ENCODE measurements around the gene CHRNB2. TPM values are rescaled to one million over a fixed set of nuclear protein-coding genes. Genes with fewer than 3 reads are reported as not detected.

Gene CHRNB2
- total RNA-seq, 1 donor from 2014 or later: 2.7 TPM

GRCh38 chr1:154549202-154549770, 18.3 kb upstream of the CHRNB2 start:
- H3K27me3 Mint-ChIP-seq: peaks cover 7% of the 10 kb centered on the region
- no peak for TF ChIP-seq CTCF (IDR thresholded peaks at IDR 0.05; ENCODE audit: unreplicated experiment)
- no peaks in the 10 kb centered on the region for H3K9me3 Mint-ChIP-seq (ENCODE audit: low read depth)
- peak overlapping the region; percentile 70 for H3K27ac Mint-ChIP-seq
- H3K4me3 Mint-ChIP-seq (ENCODE audit: low read depth): no peak overlapping the region
- peaks cover 26% of the 10 kb centered on the region for H3K36me3 Mint-ChIP-seq (ENCODE audit: insufficient read depth)
- DNase-seq (ENCODE audit: low spot score, unreplicated experiment): no peak
- H3K4me1 Mint-ChIP-seq (ENCODE audit: low read depth): peaks cover 30% of the 10 kb centered on the region

- H3K27ac Mint-ChIP-seq: no peak overlapping the region
- peaks cover 30% of the 10 kb centered on the region for H3K36me3 Mint-ChIP-seq (ENCODE audit: insufficient read depth)
- H3K9me3 Mint-ChIP-seq (ENCODE audit: low read depth): no peaks in the 10 kb centered on the region
- DNase-seq (ENCODE audit: low spot score, unreplicated experiment): no peak
- H3K4me3 Mint-ChIP-seq (ENCODE audit: low read depth): no peak overlapping the region
- H3K27me3 Mint-ChIP-seq: no peaks in the 10 kb centered on the region
- no peak for TF ChIP-seq CTCF (IDR thresholded peaks at IDR 0.05; ENCODE audit: unreplicated experiment)
- H3K4me1 Mint-ChIP-seq (ENCODE audit: low read depth): peaks cover 30% of the 10 kb centered on the region
These were observed 17.5 kb upstream of the CHRNB2 start for GRCh38 chr1:154550070-154550469.

- Mint-ChIP-seq H3K27me3 (no peaks in the 10 kb centered on the region), H3K9me3 (ENCODE audit: low read depth) (no peaks in the 10 kb centered on the region), H3K4me3 (ENCODE audit: low read depth) (no peak overlapping the region), H3K36me3 (ENCODE audit: insufficient read depth) (peaks cover 31% of the 10 kb centered on the region), H3K27ac (no peak overlapping the region), H3K4me1 (ENCODE audit: low read depth) (peaks cover 30% of the 10 kb centered on the region)
- no peak for TF ChIP-seq CTCF (IDR thresholded peaks at IDR 0.05; ENCODE audit: unreplicated experiment)
- no peak for DNase-seq (ENCODE audit: low spot score, unreplicated experiment)
These were observed 16.9 kb upstream of the CHRNB2 start for GRCh38 chr1:154550657-154551056.

- Mint-ChIP-seq H3K9me3 (ENCODE audit: low read depth) (no peaks in the 10 kb centered on the region), H3K27ac (no peak overlapping the region), H3K27me3 (no peaks in the 10 kb centered on the region), H3K36me3 (ENCODE audit: insufficient read depth) (peaks cover 32% of the 10 kb centered on the region), H3K4me3 (ENCODE audit: low read depth) (no peak overlapping the region), H3K4me1 (ENCODE audit: low read depth) (peaks cover 36% of the 10 kb centered on the region)
- DNase-seq (ENCODE audit: low spot score, unreplicated experiment): no peak
- no peak for TF ChIP-seq CTCF (IDR thresholded peaks at IDR 0.05; ENCODE audit: unreplicated experiment)
These were observed 16.1 kb upstream of the CHRNB2 start for GRCh38 chr1:154551474-154551873.

- Mint-ChIP-seq H3K9me3 (ENCODE audit: low read depth) (no peaks in the 10 kb centered on the region), H3K4me3 (ENCODE audit: low read depth) (no peak overlapping the region), H3K36me3 (ENCODE audit: insufficient read depth) (peaks cover 32% of the 10 kb centered on the region), H3K4me1 (ENCODE audit: low read depth) (peaks cover 35% of the 10 kb centered on the region), H3K27ac (no peak overlapping the region), H3K27me3 (no peaks in the 10 kb centered on the region)
- no peak for DNase-seq (ENCODE audit: low spot score, unreplicated experiment)
- TF ChIP-seq CTCF (IDR thresholded peaks at IDR 0.05; ENCODE audit: unreplicated experiment): no peak
These were observed 15.5 kb upstream of the CHRNB2 start for GRCh38 chr1:154552036-154552435.

All from progenitor cell of endocrine pancreas (in vitro differentiated cells).